Embryonic facial prominence (tissue), 1 donor: ENCODE data around the gene UTP4.
A peak's percentile ranks its signal among the peaks of the same experiment; 100 is the strongest.

Experiments used
- DNase-seq: peaks from one replicate; pipeline ENCODE4 v3.0.0-alpha.2; 2016; ENCODE audit errors: extremely low spot score

Gene UTP4

DNA sequence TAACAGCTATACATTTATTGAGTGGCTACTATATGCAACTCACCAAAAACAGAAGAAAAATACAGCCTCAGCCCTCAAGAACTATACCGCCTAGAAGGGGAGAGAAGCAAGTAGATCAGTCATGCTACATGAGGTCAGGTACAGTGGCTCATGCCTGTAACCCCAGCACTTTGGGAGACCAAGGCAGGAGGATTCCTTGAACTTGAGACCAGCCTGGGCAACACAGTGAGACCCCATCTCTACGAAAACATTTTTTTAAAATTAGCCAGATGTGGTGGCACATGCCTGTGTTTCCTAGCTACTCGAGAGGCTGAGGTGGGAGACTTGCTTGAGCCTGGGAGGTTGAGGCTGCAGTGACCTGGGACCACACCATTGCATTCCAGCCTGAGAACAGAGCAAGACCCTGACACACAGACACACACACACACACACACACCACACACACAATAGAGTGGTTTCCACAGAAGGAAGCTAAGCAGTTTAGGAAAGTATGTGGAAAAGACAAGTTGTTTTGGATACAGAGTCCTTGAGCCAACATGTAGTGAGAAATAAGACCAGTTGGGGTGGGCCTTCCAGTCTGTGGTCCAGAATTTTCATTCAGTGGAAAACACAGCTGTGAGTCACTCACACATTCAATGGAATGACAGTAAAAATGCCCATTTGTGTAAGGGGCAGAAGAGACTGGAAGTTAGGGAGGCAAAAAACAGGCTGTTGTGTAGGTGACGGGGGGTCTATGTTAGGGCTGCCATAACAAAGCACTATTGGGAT is 43.8 kb downstream of the UTP4 start:
- DNase-seq, result no peak

DNA sequence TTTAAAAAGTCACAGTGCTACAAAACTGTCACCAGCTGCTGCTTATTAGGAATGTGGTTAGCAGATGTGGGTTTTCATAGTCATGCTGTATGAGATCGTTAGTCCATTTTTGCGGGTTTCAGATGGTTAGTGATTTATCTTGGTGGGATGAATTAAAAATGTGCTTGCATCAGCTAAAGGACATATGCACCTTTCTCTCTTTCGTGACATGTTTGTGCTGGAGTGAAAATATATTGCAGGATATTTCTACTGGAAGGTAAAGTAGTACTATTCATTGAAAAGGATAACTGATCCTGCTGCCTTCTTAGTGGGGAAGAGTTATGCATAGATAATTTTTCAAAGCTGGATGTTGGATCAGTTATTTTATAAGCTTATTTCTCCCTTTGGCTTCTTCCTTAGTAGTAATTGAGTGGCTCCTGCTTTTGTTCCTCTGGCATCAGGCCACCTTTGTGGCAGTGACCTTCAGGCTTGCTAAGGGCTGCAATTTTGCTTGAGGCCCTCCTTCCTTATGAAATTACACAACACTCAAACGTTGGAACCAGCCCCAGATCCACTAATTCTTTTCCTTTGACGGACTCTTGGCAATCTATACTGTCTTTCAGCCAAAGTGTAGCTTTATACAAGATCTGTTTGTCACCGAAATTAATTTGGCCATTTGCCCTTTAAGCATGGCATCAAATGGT is 47.0 kb downstream of the UTP4 start:
- no peak for DNase-seq

DNA sequence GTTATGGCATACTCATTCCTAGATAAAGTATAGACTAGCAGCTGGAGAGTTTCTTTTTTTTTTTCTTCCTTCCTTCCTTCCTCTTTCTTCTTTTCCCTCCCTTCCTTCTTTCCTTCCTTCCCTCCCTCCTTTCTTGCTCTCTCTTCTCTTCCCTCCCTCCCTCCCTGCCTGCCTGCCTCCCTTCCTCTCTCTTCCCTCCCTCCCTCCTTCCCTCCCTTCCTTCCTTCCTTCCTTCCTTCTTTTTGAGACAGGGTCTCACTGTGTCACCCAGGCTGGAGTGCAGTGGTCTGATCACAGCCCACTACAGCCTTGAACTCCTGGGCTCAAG is 47.5 kb downstream of the UTP4 start:
- DNase-seq, result no peak

DNA sequence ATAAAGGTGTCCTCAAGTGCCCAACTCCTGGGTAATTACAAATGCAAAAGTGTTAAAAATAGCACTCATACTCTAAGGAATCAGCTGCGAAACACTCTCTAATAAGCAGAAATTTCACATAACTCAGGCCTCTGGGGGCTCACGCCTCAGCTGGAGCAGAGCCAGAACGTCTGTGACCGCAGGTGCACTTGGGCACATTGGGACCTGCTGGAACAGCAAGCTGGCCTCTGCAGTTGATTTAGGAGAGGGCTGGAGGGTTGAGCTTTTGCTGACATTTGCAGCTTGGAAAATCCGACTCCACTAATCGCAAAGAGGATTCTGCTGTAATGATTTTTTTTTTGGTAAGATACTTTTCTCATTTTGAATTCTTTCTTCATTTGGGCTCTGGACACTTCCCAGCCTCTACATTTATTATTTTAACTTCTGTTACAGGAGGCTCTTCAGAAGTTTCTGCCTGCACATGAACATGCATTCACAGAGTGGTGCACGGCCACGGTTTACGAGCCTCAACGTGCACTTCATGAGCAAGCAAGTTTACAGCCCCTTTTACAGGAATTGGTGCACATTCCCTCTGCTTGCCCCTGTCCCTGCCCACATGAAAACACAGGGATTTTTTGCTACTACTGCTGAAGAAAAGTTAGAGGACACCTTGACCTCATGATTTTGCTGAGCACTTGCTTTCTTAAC is 50.4 kb downstream of the UTP4 start:
- no peak for DNase-seq

DNA sequence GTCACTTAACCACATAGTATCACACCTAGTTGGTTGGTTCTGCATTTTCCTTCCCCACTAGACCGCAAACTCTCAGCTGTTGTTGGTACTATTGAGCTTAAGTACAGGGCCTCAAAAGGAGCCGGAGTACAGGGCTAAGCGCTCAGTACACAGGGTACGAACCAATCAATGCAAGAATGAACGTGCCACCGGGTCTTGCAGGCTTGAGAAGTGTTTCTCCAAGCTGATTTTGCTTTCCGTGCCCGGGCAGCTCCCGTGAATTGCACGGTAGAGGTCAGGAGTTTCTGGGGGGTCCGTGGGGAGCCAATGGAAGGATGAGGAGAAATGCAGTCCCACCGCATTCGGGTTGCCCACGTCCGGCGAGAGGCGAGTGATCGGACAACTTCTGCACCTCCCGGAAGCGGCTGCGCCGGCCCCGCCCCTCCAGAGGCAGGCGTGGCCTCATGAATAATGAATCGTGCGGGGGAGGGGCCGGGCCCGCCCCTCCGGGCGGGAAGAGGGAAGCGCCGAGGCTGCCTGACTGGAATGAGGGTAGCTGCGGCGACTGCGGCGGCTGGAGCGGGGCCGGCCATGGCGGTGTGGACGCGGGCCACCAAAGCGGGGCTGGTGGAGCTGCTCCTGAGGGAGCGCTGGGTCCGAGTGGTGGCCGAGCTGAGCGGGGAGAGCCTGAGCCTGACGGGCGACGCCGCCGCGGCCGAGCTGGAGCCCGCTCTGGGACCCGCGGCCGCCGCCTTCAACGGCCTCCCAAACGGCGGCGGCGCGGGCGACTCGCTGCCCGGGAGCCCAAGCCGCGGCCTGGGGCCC is 54.4 kb downstream of the UTP4 start, which contains the start of gene SNTB2:
Gene SNTB2 (plus strand): TSS at position 523 of the 804 bp plus-strand sequence. CDS start 3 bp downstream, at position 526.
- DNase-seq, result peak; percentile 61

DNA sequence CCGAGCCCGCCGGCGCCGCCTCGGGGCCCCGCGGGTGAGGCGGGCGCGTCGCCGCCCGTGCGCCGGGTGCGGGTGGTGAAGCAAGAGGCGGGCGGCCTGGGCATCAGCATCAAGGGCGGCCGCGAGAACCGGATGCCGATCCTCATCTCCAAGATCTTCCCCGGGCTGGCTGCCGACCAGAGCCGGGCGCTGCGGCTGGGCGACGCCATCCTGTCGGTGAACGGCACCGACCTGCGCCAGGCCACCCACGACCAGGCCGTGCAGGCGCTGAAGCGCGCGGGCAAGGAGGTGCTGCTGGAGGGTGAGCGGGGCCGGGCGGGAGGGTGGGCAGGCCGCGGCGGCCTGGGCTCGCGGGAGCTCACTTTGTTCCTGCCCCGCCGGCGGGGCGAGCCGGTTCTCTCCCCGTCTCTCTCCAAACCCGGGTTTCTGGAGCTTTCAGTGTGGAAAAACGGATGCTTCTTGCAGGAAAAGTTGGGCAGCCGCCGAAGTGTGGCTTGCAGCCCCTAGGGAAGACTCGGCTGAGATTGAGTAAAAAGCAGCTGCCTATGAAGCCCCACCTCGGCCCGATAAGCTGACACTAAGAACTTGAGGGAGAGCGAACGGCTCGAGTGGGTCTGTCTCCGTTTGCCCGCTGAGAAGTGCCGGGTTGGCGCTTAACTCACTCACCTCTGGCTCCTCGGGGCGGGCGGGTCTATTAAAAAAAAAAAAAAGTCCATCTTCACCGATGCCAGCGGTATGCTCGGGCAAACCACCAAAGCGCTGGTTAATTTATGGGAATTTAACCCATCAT is 55.2 kb downstream of the UTP4 start:
- no peak for DNase-seq

DNA sequence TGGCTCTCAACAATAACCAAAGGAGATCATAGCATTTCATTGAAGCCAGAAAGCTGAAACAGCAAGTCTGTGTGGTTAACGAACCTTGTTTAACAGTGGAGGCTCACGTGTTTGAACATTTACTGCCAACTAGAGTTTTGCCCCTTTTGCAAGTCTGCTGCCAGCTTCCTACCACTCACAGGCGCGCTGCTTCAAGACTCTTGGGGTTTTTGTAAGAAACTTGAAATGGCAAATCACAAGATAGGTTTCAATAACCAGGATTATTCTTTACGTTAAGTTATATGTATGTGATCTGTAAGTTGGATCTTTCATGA is 55.7 kb downstream of the UTP4 start:
- DNase-seq, result no peak

DNA sequence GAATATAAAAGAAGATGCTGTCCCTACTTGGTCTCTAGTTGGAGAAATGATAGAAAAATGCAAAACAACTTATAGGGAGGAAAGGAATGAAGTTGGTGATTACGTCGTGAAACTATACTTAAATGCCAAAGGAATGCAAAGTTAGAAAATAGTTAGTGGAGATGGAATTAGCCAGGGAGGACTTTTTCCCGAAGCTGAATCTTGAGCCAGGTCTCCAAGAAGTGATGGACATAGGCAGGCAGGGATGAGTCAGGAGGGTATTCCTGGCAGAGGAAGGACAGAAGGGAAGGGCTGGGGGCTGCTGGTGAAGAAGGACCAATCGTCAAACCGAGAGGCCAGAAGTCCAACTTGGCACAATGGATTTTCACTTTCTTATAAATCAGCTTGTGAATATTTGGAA is 56.3 kb downstream of the UTP4 start:
- DNase-seq, result no peak

DNA sequence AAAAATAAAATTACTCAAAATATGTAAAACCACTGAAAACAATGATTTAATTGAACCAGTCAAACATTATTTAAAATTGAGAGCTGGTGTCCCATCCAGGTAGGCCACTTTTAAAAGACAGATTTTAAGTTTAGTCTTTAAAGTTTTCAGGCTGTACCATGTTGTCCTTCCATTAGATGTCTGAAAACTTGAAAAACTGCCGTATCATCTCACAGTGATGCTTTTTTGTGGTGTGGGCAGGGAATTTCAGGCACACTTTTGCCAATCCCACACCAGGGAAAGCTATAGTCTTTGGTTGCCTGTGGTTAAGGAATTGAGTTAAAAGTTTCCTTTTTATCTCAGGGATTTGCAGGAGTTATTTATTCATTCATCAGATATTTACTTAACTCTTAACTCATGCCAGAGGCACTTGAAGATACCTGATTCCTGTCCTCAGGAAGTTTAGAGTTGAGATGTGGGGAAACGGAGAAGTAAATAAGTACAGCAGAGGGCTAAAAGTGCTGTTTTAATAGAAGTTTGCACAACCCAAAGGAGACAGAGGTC is 57.7 kb downstream of the UTP4 start:
- no peak for DNase-seq

DNA sequence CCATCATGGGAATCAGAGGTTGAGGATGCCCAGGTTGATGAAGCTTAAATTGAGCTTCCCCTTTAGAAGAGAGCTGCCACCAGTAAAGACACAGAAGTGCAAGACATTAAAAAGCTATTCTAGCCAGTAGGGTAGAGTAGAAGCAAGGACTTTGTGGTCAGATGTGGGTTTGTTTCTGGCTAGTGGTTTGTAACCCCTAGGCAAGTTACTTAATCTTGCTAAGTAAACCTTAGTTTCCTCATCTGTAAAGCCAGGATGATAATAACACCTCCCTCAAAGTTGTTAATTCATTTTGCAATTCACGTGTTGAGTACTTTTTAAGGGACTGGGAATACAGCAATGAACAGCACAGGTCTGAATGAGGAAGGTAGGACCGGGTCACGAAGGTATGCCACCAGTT is 58.1 kb downstream of the UTP4 start:
- DNase-seq, result no peak

DNA sequence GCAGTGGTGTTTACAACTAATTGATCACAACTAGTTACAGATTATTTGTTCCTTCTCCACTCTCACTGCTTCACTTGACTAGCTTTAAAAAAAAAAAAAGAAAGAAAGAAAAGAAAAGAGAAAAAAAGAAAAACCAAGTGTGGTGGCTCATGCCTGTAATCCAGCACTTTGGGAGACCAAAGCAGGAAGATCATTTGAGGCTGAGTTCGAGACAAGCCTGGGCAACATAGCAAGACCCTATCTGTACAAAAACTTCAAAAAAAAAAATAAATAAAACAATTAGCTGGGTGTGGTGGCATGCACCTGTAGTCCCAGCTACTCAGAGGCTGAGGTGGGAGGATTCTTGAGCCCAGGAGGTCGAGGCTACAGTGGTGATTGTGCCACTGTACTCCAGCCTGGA is 58.7 kb downstream of the UTP4 start:
- no peak for DNase-seq

DNA sequence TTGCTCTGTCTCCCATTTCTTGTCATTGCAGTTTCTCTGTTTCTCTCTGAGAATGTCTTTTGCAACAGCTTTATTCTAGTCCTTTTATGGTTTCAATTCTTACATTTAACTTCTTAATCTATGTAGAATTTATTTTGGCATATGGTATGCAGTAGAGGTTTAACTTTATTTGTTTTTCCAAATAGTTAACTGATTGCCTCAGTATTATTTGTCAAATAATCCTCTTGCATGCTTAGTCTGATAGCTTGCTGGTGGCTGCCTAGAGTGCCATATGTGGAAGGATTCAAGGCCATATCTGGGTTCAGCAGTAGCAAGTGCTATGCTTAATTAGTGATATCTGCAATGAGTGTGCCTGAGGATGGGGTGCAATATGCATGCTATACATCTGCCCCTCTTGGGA is 61.4 kb downstream of the UTP4 start:
- DNase-seq, result no peak

DNA sequence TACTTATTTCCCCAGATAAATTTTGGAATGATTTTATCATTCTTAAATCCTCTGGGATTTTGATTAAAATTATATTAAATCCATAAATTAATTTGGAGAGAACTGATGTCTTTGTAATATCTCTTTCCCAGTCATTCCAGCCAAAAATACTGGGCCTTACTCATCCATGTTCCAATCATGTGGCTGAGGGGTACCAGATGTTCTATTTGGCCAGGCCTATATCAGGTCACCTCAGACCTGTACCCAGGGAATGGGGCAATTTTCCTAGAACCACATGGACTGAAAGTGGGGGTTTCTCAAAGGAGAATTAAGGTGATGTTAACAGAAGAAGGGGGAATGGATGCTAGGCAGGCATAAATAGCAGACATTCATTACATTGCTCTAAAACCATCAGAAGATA is 62.0 kb downstream of the UTP4 start:
- no peak for DNase-seq

DNA sequence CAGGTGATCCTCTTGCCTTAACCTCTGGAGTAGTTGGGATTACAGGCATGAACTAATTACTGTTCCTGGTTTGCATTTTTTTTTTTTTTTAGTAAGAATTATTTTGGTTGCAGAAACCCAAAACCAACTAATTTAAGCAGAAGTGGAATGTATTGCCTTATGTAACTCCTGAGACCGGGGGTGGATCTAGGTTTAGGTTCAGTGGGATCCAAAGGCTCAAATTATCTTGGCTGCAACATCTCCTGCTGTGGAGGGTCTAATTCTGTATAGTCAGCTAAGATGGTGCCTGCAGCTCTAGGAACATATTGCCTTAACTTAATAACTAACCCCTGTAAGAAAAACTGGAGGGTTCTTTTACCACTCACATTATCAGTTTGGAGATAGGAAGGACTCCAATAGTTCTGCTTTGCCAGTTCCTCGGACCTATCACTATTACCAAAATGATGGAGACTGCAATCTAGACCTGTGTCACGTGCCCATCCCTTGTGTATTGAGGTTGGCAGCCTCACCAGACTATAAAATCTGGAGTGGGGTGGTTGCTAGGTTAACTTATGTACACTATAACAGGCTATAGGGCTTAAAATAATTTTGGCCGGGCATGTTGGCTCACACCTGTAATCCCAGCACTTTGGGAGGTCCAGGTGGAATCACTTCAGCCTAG is 63.0 kb downstream of the UTP4 start:
- DNase-seq, result no peak

DNA sequence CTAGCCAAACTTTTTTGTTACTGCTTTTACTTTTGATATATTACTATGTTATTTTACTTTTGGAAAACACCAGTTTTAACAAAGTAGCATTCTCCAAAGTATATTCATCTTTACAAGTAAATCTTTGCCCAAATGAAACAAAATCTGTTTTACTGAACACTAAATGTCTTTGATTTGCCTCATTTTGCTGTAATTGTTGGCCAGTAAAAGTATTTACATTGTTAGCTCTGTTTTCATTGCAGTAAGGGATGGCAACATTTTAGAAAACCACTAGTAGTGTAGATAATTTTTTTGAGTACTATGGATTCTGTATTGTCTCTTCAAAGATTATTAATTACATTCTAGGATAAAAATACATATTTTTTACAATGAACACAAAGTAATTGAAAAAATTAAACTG is 65.1 kb downstream of the UTP4 start:
- no peak for DNase-seq

DNA sequence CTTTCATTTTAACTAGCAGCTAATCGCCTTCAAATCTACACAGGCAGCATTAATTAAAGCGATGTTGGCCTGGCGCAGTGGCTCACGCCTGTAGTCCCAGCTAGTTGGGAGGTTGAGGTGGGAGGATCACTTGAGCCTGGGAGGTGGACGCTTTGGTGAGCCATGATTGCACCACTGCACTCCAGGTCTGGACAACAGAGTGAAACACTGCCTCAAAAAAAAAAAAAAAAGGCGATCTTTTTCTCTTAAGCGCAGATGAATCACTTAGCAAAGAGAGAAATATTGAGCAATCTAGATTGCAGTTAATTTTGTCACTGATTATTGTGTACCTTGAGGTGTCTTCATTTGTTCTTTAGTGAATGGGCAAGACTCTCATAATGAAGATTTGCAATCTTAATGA is 66.9 kb downstream of the UTP4 start:
- DNase-seq, result no peak

DNA sequence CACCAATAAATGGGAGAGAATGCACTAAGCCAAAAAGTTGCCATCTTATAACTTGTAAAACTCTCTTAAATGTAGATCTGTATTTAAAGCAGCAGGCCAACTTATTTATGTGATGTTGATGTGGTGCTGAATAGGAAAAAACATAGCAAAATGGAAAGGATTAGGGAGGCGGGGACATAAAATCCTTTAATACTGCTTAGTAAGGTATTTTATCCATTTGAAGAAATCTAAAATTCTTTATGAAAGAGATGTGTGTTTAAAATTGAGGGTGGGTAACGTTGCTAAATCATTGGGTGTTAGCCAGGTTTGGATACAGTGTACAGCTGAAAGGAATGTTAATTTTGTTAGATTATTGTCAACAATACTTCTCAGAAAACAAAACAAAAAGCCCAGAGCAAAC is 68.8 kb downstream of the UTP4 start:
- DNase-seq, result no peak

DNA sequence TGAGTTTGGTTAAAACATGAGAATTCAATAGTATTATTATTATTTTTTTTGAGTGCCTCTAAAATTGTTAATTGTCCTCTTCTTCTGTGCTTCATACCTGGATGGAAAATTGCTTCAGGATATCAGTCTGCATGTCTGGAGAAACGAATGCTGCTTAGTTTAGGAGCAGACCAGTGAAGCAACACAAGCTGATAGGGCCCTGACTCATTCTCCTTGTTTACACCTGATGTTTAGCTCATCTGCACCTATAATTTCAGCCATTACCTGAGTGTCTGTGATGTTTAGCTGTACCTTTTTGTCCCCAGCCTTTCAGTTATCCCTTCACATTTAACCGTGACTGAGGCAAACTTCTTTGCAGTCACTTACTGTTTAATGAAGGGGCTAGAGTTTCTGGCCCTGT is 69.3 kb downstream of the UTP4 start:
- no peak for DNase-seq

DNA sequence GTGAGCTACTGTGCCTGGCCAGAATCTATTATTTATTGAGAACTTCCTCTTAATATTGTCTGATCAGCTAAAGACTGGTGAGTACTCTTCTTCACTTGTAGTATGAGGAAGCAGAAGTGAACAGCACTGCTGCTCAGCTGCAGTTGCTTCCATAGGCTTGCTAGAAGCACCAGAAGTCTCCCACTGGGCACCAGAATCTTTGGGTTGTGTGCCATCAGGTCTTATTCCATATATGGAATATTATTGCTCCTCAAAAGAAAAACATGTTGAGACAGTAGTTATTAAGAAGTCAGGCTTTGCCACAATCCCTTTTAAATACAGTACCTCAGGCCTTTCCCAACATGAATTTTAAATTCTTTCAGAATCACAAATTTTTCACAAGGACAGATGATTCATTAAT is 71.7 kb downstream of the UTP4 start:
- no peak for DNase-seq

DNA sequence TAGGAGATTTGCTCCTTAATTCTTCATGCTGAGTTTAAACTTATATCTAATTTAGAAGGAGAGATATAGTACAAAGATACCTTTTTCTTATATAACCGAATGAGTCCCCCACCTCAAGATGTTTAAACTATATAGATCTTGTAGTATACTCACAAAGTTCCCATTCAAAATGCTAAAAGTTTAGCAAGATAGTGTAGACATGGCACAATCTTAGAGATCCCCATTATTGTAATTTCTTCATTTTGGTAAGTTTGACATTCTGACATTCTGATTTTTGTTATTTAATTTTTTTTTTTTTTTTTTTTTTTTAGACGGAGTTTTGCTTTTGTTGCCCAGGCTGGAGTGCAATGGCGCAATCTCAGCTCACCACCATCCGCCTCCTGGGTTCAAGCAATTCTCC is 77.3 kb downstream of the UTP4 start:
- no peak for DNase-seq

DNA sequence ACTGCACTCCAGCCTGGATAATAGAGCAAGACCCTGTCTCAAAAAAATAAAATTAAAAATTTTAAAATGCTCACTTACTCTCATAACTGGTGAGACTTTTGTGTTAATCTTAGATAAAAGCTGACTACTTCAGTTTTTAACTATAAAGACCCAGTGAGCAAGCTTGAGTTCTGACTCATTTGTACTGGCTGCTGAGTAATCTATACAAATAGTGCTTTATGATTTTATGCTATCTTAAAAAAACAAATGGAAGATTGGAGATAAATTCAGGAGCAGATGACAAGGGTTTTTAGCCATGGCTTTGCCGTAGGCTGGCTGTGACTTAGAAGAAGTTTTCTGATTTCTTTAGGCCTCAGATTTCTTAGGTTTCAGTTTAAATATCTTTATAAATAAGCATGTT is 85.0 kb downstream of the UTP4 start:
- no peak for DNase-seq
